GM10847 (cell line): ENCODE measurements around the gene ZHX3.

Experiments used
- POLR2A ChIP-seq: IDR thresholded peaks from 2 replicates; pipeline ENCODE4 v1.6.1; 2011; ENCODE audit not compliant: insufficient read length; ENCODE audit errors: extremely low read depth

The ZHX3 gene

DNA sequence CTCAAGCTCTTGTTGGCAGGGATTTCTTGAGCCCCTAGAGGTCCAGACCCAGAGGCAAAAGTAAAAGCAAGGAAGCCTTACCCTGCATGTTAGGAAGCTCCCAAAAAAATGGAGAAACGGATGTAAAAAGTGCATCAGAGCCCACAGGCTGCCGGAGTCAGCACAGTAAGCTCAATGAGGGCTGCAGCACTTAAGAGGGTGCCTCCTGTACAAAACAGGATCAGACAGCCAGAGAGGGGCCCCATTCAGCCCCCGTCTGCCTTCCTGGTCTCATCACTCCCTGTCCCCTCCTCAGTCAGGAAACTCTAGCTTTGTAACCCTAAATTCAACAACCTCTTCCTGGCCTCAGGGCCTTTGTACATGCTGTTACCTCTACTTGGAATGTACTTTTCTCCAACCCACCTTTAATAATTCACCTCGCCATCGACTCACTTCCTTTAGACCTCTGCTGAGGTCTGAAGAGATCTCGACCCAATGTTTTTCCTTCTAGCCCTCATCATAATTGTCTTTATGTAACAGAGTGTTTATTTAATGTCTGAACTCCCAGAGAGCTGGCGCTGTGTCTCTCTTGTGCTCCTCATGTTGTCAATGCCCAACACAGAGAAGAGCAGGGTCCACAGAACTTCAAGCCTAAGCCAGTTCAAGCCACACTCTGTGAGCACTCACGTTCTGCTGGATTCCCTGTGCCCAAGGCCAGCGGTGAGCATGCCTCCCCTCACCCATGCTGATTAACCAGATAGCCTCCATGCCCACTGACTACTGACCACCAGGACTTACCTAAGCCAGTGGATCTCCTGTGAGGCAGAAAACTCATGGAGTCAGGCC is 183.0 kb downstream of the ZHX3 start:
- TF ChIP-seq POLR2A: no peak

GRCh38 chr20:41133709-41134361 is 183.7 kb downstream of the ZHX3 start:
- TF ChIP-seq POLR2A: no peak

DNA sequence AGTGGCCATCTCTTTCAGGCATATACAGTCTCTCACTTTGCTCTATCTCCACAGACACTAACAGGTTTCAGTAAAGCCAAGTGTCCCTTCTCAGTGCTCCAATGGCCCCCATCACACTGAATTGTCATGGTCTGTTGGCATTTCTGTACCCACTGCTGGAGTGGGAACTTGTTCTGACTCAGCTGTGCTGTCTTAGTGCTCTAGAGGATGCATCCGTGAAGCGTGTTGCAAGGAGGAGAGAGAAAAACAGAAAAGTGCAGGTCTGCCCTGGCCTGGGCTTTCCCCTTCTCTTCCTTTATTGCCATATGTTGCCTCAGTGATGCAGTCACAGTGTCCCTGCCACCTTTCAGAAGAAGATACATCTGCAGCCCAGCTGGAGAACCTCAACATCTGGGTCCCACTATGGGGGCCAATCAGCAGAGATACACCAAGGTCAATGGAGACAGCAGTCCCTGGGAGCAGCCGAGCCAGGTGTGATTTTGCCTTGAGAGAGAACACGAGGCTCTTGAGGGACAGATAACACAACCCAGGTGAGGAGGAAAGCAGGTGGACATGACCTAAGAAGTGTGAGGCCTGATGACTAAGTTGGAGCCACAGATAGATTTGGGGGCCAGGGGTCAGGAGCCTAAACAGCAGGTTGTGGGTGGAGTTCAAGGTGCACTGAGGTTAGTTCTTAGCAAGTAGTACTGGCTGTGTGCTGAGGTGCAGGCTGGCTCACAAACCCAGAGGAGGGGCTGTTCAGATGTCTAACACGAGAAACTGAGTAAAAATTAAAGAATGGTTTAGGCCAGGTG is 185.7 kb downstream of the ZHX3 start:
- no peak for TF ChIP-seq POLR2A
